Muscle layer of duodenum (tissue), 2 donors: ENCODE data around the gene STX19.
"Not testable (repeated sequence)": the region's sequence is repeated elsewhere in the genome, so short reads cannot be mapped to it uniquely, and the experiment has no call there.

ENCODE experiments used
- H3K27ac ChIP-seq: one replicate; pipeline ENCODE4 v1.7.0; 2013; ENCODE audit warnings: mild to moderate bottlenecking, low read length
- H3K27me3 ChIP-seq: one replicate; pipeline ENCODE4 v1.7.0; 2013; ENCODE audit warnings: low read depth, mild to moderate bottlenecking, control low read depth, low read length
- H3K36me3 ChIP-seq, 2 donors: one replicate each; pipeline ENCODE4 v1.7.0; 2013; ENCODE audit warnings: low read length in 2 of 2, control low read depth in 1 of 2, mild to moderate bottlenecking in 1 of 2; ENCODE audit not compliant: insufficient read depth in 2 of 2, control insufficient read depth in 1 of 2
- H3K4me1 ChIP-seq, 2 donors: one replicate each; pipeline ENCODE4 v1.7.0; 2013; ENCODE audit warnings: low read length in 2 of 2, mild to moderate bottlenecking in 2 of 2, control low read depth in 1 of 2, moderate library complexity in 1 of 2; ENCODE audit not compliant: insufficient read depth in 2 of 2, control insufficient read depth in 1 of 2
- H3K4me3 ChIP-seq, 2 donors: one replicate each; pipeline ENCODE4 v1.7.0; 2013; ENCODE audit warnings: low read length in 2 of 2, low read depth in 1 of 2, mild to moderate bottlenecking in 1 of 2
- H3K9me3 ChIP-seq, 2 donors: one replicate each; pipeline ENCODE4 v1.7.0; 2013; ENCODE audit warnings: low read length in 2 of 2, control low read depth in 1 of 2, mild to moderate bottlenecking in 1 of 2; ENCODE audit not compliant: control insufficient read depth in 1 of 2
- donor health status: healthy.

STX19 gene

GRCh38 chr3:93969443-93969842 lies 59.0 kb downstream of the STX19 start:
- Histone ChIP-seq H3K4me1 (peaks cover 0 to 3% of the 10 kb centered on the region in 2 donors), H3K36me3 (no peaks in the 10 kb centered on the region), H3K27me3 (no peaks in the 10 kb centered on the region), H3K27ac (no peak overlapping the region), H3K9me3 (no peaks in the 10 kb centered on the region), H3K4me3 (no peak overlapping the region)

DNA sequence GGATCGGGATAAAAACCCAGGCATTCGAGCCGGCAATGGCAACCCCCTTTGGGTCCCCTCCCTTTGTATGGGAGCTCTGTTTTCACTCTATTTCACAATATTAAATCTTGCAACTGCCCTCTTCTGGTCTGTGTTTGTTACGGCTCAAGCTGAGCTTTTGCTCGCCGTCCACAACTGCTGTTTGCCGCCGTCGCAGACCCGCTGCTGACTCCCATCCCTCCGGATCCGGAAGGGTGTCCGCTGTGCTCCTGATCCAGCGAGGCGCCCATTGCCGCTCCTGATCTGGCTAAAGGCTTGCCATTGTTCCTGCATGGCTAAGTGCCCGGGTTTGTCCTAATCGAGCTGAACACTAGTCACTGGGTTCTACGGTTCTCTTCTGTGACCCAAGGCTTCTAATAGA lies 63.3 kb downstream of the STX19 start:
- H3K27ac ChIP-seq, H3K9me3 ChIP-seq, H3K36me3 ChIP-seq, H3K4me1 ChIP-seq, H3K4me3 ChIP-seq, H3K27me3 ChIP-seq: not testable (repeated sequence)
